Endodermal cell (in vitro differentiated cells): ENCODE data around the gene TNIK. TPM values are rescaled to one million over a fixed set of nuclear protein-coding genes. Genes with fewer than 3 reads are reported as not detected.

Source experiments
- DNase-seq: peaks from one replicate; pipeline ENCODE4 v3.0.0-alpha.2; 2017
- H3K27ac ChIP-seq: 2 replicates; pipeline ENCODE4 v1.5.1; 2013; ENCODE audit warnings: mild to moderate bottlenecking, low read depth, low read length, moderate library complexity
- H3K27me3 ChIP-seq: 2 replicates; pipeline ENCODE4 v1.6.1; 2013; ENCODE audit warnings: mild to moderate bottlenecking, low read length, moderate library complexity; ENCODE audit not compliant: insufficient read depth, control insufficient read depth, poor library complexity, severe bottlenecking
- H3K36me3 ChIP-seq: 2 replicates; pipeline ENCODE4 v1.7.0; 2013; ENCODE audit warnings: mild to moderate bottlenecking, low read length, moderate library complexity; ENCODE audit not compliant: control insufficient read depth, insufficient read depth
- H3K4me1 ChIP-seq: one replicate; pipeline ENCODE4 v1.7.0; 2013; ENCODE audit warnings: low read length; ENCODE audit not compliant: control insufficient read depth, insufficient read depth
- H3K4me3 ChIP-seq: 2 replicates; pipeline ENCODE4 v1.5.1; 2013; ENCODE audit warnings: mild to moderate bottlenecking, low read length, moderate library complexity
- H3K9ac ChIP-seq: 2 replicates; pipeline ENCODE4 v1.6.1; 2013; ENCODE audit warnings: mild to moderate bottlenecking, low read length, moderate library complexity; ENCODE audit not compliant: poor library complexity, severe bottlenecking; ENCODE audit errors: extremely low read depth
- H3K9me3 ChIP-seq: 2 replicates; pipeline ENCODE4 v1.6.1; 2013; ENCODE audit warnings: mild to moderate bottlenecking, low read length, moderate library complexity; ENCODE audit not compliant: control insufficient read depth
- H3K27ac Mint-ChIP-seq: 2 replicates; pipeline ENCODE4 v1.8.0; 2020; ENCODE audit warnings: mixed read lengths
- H3K27me3 Mint-ChIP-seq: 2 replicates; pipeline ENCODE4 v1.8.0; 2021; ENCODE audit warnings: mild to moderate bottlenecking, mixed read lengths; ENCODE audit not compliant: insufficient read depth
- H3K36me3 Mint-ChIP-seq: 2 replicates; pipeline ENCODE4 v1.8.0; 2020; ENCODE audit warnings: low read depth, mixed read lengths
- H3K4me1 Mint-ChIP-seq: 2 replicates; pipeline ENCODE4 v1.8.0; 2020; ENCODE audit warnings: mixed read lengths
- H3K4me3 Mint-ChIP-seq: 2 replicates; pipeline ENCODE4 v1.8.0; 2020; ENCODE audit warnings: mild to moderate bottlenecking, moderate library complexity, mixed read lengths
- H3K9me3 Mint-ChIP-seq: 2 replicates; pipeline ENCODE4 v1.8.0; 2020; ENCODE audit warnings: mild to moderate bottlenecking, mixed read lengths
- CTCF ChIP-seq: fragments of 200-600 bp; sonication (generic); conservative IDR thresholded peaks from 2 replicates; pipeline ENCODE4 v1.5.0; 2021; ENCODE audit warnings: antibody characterized with exemption, mild to moderate bottlenecking
- WGBS, 2 experiments: methylation state at CpG; one replicate each; pipeline versions ENCODE4 v1.1.5 to v1.1.7; 2013; ENCODE audit warnings: missing lambda C conversion rate in 2 of 2, mixed read lengths in 1 of 2; ENCODE audit not compliant: insufficient coverage in 1 of 2, insufficient read length in 1 of 2; 5-methylcytosine and 5-hydroxymethylcytosine counted together
- total RNA-seq, 2 donors: library from RNA; stranded (reverse); fragmentation: NEBNext Ultra II Directional in 1 of 2; extraction: Animal tissue kit (Norgen Biotek cat#: 25700) in 1 of 2; gene quantifications; 2 replicates in 1 of 2; 3 replicates in 1 of 2; pipeline ENCODE4 v1.2.1, GENCODE V29; 2021

The TNIK gene
- total RNA-seq, 2 donors from 2014 or later, result 12.2 to 14.9 TPM

- H3K27me3 Mint-ChIP-seq, result no peaks in the 10 kb centered on the region
- no peak overlapping the region for H3K9ac ChIP-seq
Observed at GRCh38 chr3:171260466-171260865, 199.7 kb downstream of the TNIK start.

GRCh38 chr3:171258316-171258715 is 201.9 kb downstream of the TNIK start:
- Histone ChIP-seq H3K27ac (no peak overlapping the region), H3K4me1 (peaks cover 5% of the 10 kb centered on the region), H3K4me3 (no peak overlapping the region), H3K9ac (no peak overlapping the region), H3K9me3 (no peaks in the 10 kb centered on the region), H3K27me3 (no peaks in the 10 kb centered on the region), H3K36me3 (no peaks in the 10 kb centered on the region)
- H3K4me3 Mint-ChIP-seq, result no peak overlapping the region
- WGBS, 2 experiments, result 92 to 100% methylated on average over 1 to 2 of the region's 2 CpGs
- no peak for DNase-seq
- TF ChIP-seq CTCF, result no peak
- H3K36me3 Mint-ChIP-seq, result no peaks in the 10 kb centered on the region
- no peaks in the 10 kb centered on the region for H3K9me3 Mint-ChIP-seq
- no peak overlapping the region for H3K27ac Mint-ChIP-seq
- H3K4me1 Mint-ChIP-seq, result peaks cover 23% of the 10 kb centered on the region
- H3K27me3 Mint-ChIP-seq, result no peaks in the 10 kb centered on the region

More at GRCh38 chr3:171260466-171260865, 199.7 kb downstream of the TNIK start:
- Mint-ChIP-seq H3K4me1 (peaks cover 21% of the 10 kb centered on the region), H3K4me3 (no peak overlapping the region), H3K27ac (no peak overlapping the region), H3K36me3 (no peaks in the 10 kb centered on the region), H3K9me3 (no peaks in the 10 kb centered on the region)
- Histone ChIP-seq H3K27me3 (no peaks in the 10 kb centered on the region), H3K36me3 (no peaks in the 10 kb centered on the region), H3K9me3 (no peaks in the 10 kb centered on the region), H3K4me3 (no peak overlapping the region), H3K27ac (no peak overlapping the region), H3K4me1 (peaks cover 2% of the 10 kb centered on the region)
- DNase-seq, result no peak
- 80 to 92% methylated on average over 1 of the region's 1 CpG for WGBS, 2 experiments
- no peak for TF ChIP-seq CTCF

GRCh38 chr3:171257251-171258203 is 202.7 kb downstream of the TNIK start:
- Mint-ChIP-seq H3K27me3 (no peaks in the 10 kb centered on the region), H3K36me3 (no peaks in the 10 kb centered on the region), H3K4me1 (peaks cover 23% of the 10 kb centered on the region), H3K27ac (no peak overlapping the region), H3K4me3 (no peak overlapping the region), H3K9me3 (no peaks in the 10 kb centered on the region)
- H3K27me3 ChIP-seq, result no peaks in the 10 kb centered on the region
- H3K9me3 ChIP-seq, result no peaks in the 10 kb centered on the region
- peaks cover 5% of the 10 kb centered on the region for H3K4me1 ChIP-seq
- 94 to 95% methylated on average over 5 to 7 of the region's 7 CpGs for WGBS, 2 experiments
- H3K9ac ChIP-seq, result no peak overlapping the region
- no peak overlapping the region for H3K27ac ChIP-seq
- no peak overlapping the region for H3K4me3 ChIP-seq
- no peak for DNase-seq
- TF ChIP-seq CTCF, result no peak
- H3K36me3 ChIP-seq, result no peaks in the 10 kb centered on the region
